ENCODE results near the gene COMT. TPM values are rescaled to one million over a fixed set of nuclear protein-coding genes. Genes with fewer than 3 reads are reported as not detected.

Gene COMT
- total and polyA plus RNA-seq, 4 donors: 75.3 to 430 (median 146) TPM

- Histone ChIP-seq H3K9ac (ENCODE audit: low read depth in 1 of 2, low read length in 2 of 2) (no peak overlapping the region), H3K9me3 (ENCODE audit: control insufficient read depth in 4 of 4, low read length in 3 of 4) (no peaks in the 10 kb centered on the region), H3K4me1 (ENCODE audit: control insufficient read depth in 4 of 4, insufficient read depth in 4 of 4, low read length in 3 of 4) (no peaks in the 10 kb centered on the region), H3K4me3 (ENCODE audit: low read depth in 1 of 3, low read length in 3 of 3) (no peak overlapping the region), H3K36me3 (ENCODE audit: control insufficient read depth in 4 of 4, insufficient read depth in 3 of 4, low read depth in 1 of 4, low read length in 3 of 4) (peaks cover 10 to 53% (median 28%) of the 10 kb centered on the region in 4 donors), H3K27ac (ENCODE audit: low read depth in 1 of 2, low read length in 2 of 2) (no peak overlapping the region), H3K27me3 (ENCODE audit: control insufficient read depth in 4 of 4, insufficient read depth in 4 of 4, low read length in 3 of 4) (no peaks in the 10 kb centered on the region)
- WGBS: 42% methylated on average over 4 of the region's 4 CpGs
- TF ChIP-seq YY1 (IDR thresholded peaks at IDR 0.05) (no peak), TAF1 (conservative IDR thresholded peaks at IDR 0.05) (no peak), EGR1 (IDR thresholded peaks at IDR 0.05; ENCODE audit: low read depth in 2 of 2) (no peak), NR2F2 (IDR thresholded peaks at IDR 0.05) (no peak), ZBTB33 (IDR thresholded peaks at IDR 0.05) (no peak), RAD21 (IDR thresholded peaks at IDR 0.05) (no peak), FOXA1 (IDR thresholded peaks at IDR 0.05) (no peak)
- no peak for DNase-seq (ENCODE audit: low spot score)
Measured at GRCh38 chr22:19910180-19910744, 31.3 kb upstream of the COMT start.

GRCh38 chr22:19911540-19912270 lies 29.9 kb upstream of the COMT start:
- no peaks in the 10 kb centered on the region for H3K4me1 ChIP-seq (ENCODE audit: control insufficient read depth in 4 of 4, insufficient read depth in 4 of 4, low read length in 3 of 4)
- TF ChIP-seq HNF4G (IDR thresholded peaks at IDR 0.05) (no peak), ATF3 (IDR thresholded peaks at IDR 0.05) (no peak), HNF4A (conservative IDR thresholded peaks at IDR 0.05) (no peak)
- DNase-seq (ENCODE audit: low spot score): no peak
- no peak overlapping the region for H3K27ac ChIP-seq (ENCODE audit: low read depth in 1 of 2, low read length in 2 of 2)
- H3K36me3 ChIP-seq (ENCODE audit: control insufficient read depth in 4 of 4, insufficient read depth in 3 of 4, low read depth in 1 of 4, low read length in 3 of 4): peaks cover 12 to 57% (median 34%) of the 10 kb centered on the region in 4 donors
- no peak overlapping the region for H3K9ac ChIP-seq (ENCODE audit: low read depth in 1 of 2, low read length in 2 of 2)
- no peaks in the 10 kb centered on the region for H3K9me3 ChIP-seq (ENCODE audit: control insufficient read depth in 4 of 4, low read length in 3 of 4)
- no peaks in the 10 kb centered on the region for H3K27me3 ChIP-seq (ENCODE audit: control insufficient read depth in 4 of 4, insufficient read depth in 4 of 4, low read length in 3 of 4)
- H3K4me3 ChIP-seq (ENCODE audit: low read depth in 1 of 3, low read length in 3 of 3): no peak overlapping the region
- WGBS: 81% methylated on average over 12 of the region's 12 CpGs

- no peak overlapping the region for H3K9ac ChIP-seq (ENCODE audit: low read depth in 1 of 2, low read length in 2 of 2)
- H3K27me3 ChIP-seq (ENCODE audit: control insufficient read depth in 4 of 4, insufficient read depth in 4 of 4, low read length in 3 of 4): no peaks in the 10 kb centered on the region
- no peaks in the 10 kb centered on the region for H3K4me1 ChIP-seq (ENCODE audit: control insufficient read depth in 4 of 4, insufficient read depth in 4 of 4, low read length in 3 of 4)
- no peak for DNase-seq (ENCODE audit: low spot score)
- peaks cover 11 to 63% (median 36%) of the 10 kb centered on the region in 4 donors for H3K36me3 ChIP-seq (ENCODE audit: control insufficient read depth in 4 of 4, insufficient read depth in 3 of 4, low read depth in 1 of 4, low read length in 3 of 4)
- WGBS: 88% methylated on average over 20 of the region's 20 CpGs
- no peak overlapping the region for H3K4me3 ChIP-seq (ENCODE audit: low read depth in 1 of 3, low read length in 3 of 3)
- H3K27ac ChIP-seq (ENCODE audit: low read depth in 1 of 2, low read length in 2 of 2): no peak overlapping the region
- H3K9me3 ChIP-seq (ENCODE audit: control insufficient read depth in 4 of 4, low read length in 3 of 4): no peaks in the 10 kb centered on the region
- TF ChIP-seq REST (IDR thresholded peaks at IDR 0.05) (no peak), ZBTB33 (IDR thresholded peaks at IDR 0.05) (no peak), GABPA (IDR thresholded peaks at IDR 0.05 in 1 of 2, conservative IDR thresholded peaks at IDR 0.05 in 1 of 2) (no peak), MAX (IDR thresholded peaks at IDR 0.05) (no peak), FOXA2 (IDR thresholded peaks at IDR 0.05) (no peak), EGR1 (IDR thresholded peaks at IDR 0.05; ENCODE audit: low read depth in 2 of 2) (no peak), NR2F2 (IDR thresholded peaks at IDR 0.05) (no peak), JUND (IDR thresholded peaks at IDR 0.05) (no peak), RAD21 (IDR thresholded peaks at IDR 0.05) (no peak), HNF4G (IDR thresholded peaks at IDR 0.05) (no peak), FOXA1 (IDR thresholded peaks at IDR 0.05) (no peak)
Measured at GRCh38 chr22:19912271-19912999, 29.1 kb upstream of the COMT start.

All from liver (tissue), 9 donors.